GM19023 (cell line): ENCODE data around the gene GREB1L.
"Not testable (repeated sequence)": the region's sequence is repeated elsewhere in the genome, so short reads cannot be mapped to it uniquely, and the experiment has no call there.

Experiments
- ATAC-seq: cut with Tn5 transposase; IDR thresholded peaks from one replicate; pipeline ENCODE4 v1.9.1; 2021; ENCODE audit warnings: mild to moderate bottlenecking, moderate library complexity; ENCODE audit not compliant: unreplicated experiment

Gene GREB1L

GRCh38 chr18:21362831-21363230 is 120.8 kb downstream of the GREB1L start:
- ATAC-seq = no peak

DNA sequence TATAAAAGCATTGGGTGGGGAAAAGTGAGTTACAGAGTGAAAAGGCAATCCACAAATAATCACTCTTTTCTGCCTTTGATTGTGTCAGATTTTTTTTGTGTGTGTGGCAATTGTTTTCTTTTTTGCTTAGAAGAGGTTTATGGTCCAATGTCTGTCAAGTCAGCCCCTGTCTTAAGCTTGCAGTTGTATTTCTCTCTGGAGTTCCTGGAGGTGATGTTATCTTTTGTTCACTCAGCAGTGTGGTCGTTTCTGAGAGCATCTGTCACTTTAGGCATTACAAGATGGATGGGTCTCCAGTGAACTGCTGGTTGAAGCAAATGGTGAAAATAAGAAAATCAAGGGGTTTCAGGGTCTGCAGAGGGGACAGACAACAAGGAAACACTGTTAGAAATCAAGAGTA is 121.3 kb downstream of the GREB1L start:
- no peak for ATAC-seq

GRCh38 chr18:21364471-21364870 is 122.4 kb downstream of the GREB1L start:
- no peak for ATAC-seq

GRCh38 chr18:21366896-21367295 is 124.9 kb downstream of the GREB1L start:
- no peak for ATAC-seq

GRCh38 chr18:21369146-21369545 is 127.1 kb downstream of the GREB1L start:
- ATAC-seq = no peak

DNA sequence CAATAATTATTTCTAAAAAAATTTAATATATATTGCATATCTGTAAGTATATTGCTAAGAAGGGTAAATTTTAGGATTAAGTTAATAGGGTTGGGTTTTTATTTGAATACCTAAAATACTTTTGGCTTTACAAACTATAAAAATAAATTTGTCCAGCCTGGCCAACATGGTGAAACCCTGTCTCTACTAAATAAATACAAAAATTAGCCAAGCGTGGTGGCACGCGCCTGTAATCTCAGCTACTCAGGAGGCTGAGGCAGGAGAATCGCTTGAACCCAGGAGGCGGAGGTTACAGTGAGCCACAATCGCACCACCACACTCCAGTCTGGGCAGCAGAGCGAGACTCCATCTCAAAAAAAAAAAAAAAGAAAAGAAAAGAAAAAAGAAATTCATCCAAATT is 127.6 kb downstream of the GREB1L start:
- ATAC-seq = not testable (repeated sequence)

- ATAC-seq = no peak
Observed at GRCh38 chr18:21383031-21383430, 141.0 kb downstream of the GREB1L start.

DNA sequence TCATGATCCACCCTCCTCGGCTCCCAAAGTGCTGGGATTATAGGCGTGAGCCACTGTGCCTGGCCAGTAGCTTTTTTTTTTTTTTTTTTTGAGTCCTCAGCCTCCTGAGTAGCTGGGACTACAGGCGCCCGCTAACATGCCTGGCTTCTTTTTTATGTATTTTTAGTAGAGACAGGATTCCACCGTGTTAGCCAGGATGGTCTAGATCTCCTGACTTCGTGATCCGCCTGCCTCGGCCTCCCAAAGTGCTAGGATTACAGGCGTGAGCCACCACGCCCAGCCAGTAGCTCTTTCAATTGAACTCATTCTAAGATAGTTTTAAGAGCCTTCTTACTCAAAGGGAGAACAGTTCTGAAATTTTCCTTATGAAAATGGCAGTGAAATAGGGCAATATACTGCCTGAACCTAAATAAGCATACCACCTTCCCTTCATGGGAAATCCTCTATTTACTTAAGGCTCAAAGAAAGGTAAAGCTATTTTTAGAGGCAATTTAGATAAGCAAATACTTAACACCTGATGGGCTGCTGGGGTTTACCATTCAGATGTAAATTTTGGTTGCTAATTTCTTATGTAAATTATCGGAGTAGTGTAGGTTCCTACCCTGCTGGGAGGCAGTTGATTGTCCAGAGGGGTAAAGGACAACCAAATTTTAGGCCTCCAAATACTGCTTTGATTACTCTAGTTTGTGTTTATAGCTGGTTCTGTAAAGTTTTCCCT is 144.7 kb downstream of the GREB1L start:
- no peak for ATAC-seq

- ATAC-seq = no peak
Observed at GRCh38 chr18:21387886-21388285, 145.9 kb downstream of the GREB1L start.

- no peak for ATAC-seq
Observed at GRCh38 chr18:21389283-21389682, 147.3 kb downstream of the GREB1L start.

- ATAC-seq = no peak
Observed at GRCh38 chr18:21389903-21390302, 147.9 kb downstream of the GREB1L start.

GRCh38 chr18:21391074-21391673 is 149.1 kb downstream of the GREB1L start:
- ATAC-seq = no peak

GRCh38 chr18:21393986-21394385 is 152.0 kb downstream of the GREB1L start:
- ATAC-seq = no peak

GRCh38 chr18:21398121-21398520 is 156.1 kb downstream of the GREB1L start:
- ATAC-seq = no peak

- ATAC-seq = no peak
Observed at GRCh38 chr18:21402272-21402671, 160.2 kb downstream of the GREB1L start.

GRCh38 chr18:21404426-21404825 is 162.4 kb downstream of the GREB1L start:
- no peak for ATAC-seq

GRCh38 chr18:21406116-21406515 is 164.1 kb downstream of the GREB1L start:
- no peak for ATAC-seq

DNA sequence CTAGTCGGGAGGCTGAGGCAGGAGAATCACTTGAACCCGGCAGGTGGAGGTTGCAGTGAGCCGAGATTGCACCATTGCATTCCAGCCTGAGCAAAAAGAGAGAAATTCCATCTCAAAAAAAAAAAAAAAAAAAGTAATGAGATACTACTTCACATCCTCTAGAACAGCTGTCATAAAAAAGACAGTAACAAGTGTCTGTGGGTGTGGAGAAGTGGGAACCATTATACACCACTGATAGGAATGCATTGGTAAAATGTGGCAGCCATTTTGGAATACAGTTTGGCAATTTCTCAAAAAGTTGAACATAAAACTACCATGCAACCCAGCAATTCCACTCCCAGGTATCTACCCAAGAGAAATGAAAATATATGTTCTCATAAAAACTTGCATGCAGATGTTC is 166.6 kb downstream of the GREB1L start:
- ATAC-seq = no peak

DNA sequence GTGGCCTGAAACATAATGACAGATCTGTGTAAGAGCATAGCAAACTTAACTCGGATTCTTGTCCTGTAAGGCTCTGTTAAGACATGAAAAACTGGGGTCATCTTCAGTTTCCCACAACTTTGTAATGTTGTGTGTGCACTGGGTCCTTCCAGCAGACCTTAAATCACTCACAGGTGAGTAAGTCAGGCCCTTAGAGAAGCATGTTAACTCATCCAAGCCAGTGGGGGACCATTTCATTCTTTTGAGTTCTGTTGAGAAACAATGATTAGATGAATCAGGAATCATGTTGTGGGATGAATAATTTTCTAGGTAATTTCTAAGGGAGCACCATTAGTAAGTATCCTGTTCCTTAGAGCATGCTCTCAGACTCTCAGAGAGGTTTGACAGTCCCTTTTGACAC is 191.4 kb downstream of the GREB1L start:
- ATAC-seq = no peak

DNA sequence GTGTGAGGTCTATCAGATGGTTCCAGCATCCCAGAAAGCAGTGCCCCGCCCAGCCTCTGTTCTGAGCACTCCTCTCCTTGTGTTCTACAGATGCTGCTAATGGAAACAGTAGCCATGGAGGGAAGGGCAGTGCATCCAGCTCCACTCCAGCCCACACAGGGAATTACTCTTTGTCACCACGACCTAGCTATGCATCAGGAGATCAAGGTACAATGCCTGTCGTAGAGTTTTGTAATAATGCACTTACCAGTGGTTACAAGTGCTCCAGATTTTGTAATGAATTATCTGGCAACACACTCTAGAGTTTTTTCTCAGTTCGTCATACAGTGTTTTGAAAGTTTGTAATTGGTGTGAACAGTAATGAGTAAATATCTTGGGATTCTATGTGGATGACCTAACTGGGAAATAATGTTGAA is 197.4 kb downstream of the GREB1L start:
- no peak for ATAC-seq

GRCh38 chr18:21441670-21442069 is 199.6 kb downstream of the GREB1L start:
- ATAC-seq = no peak

GRCh38 chr18:21443776-21444464 is 201.9 kb downstream of the GREB1L start:
- ATAC-seq = no peak
